Subcutaneous abdominal adipose tissue (tissue), 5 donors: ENCODE measurements around the gene KCNH1.
"Not testable (repeated sequence)": the region's sequence is repeated elsewhere in the genome, so short reads cannot be mapped to it uniquely, and the experiment has no call there.

Experiments used
- H3K27ac ChIP-seq: one replicate; pipeline ENCODE4 v1.7.0; 2013; ENCODE audit warnings: low read depth, mild to moderate bottlenecking, inconsistent platforms, low read length, moderate library complexity
- H3K27me3 ChIP-seq, 5 donors: one replicate each; pipeline ENCODE4 v1.7.0; 2013; ENCODE audit warnings: low read length in 5 of 5, inconsistent platforms in 1 of 5; ENCODE audit not compliant: control insufficient read depth in 5 of 5, insufficient read depth in 4 of 5
- H3K36me3 ChIP-seq, 5 donors: one replicate each; pipeline ENCODE4 v1.7.0; 2013; ENCODE audit warnings: low read length in 5 of 5; ENCODE audit not compliant: control insufficient read depth in 5 of 5, insufficient read depth in 5 of 5
- H3K4me1 ChIP-seq, 5 donors: one replicate each; pipeline ENCODE4 v1.7.0; 2013; ENCODE audit warnings: low read length in 5 of 5, mild to moderate bottlenecking in 3 of 5, moderate library complexity in 1 of 5; ENCODE audit not compliant: control insufficient read depth in 5 of 5, insufficient read depth in 5 of 5
- H3K4me3 ChIP-seq, 5 donors: one replicate each; pipeline ENCODE4 v1.7.0; 2013; ENCODE audit warnings: low read length in 5 of 5, low read depth in 1 of 5
- H3K9ac ChIP-seq, 5 donors: one replicate each; pipeline ENCODE4 v1.7.0; 2013; ENCODE audit warnings: low read length in 5 of 5, mild to moderate bottlenecking in 4 of 5, moderate library complexity in 3 of 5
- H3K9me3 ChIP-seq, 5 donors: one replicate each; pipeline ENCODE4 v1.7.0; 2013; ENCODE audit warnings: low read length in 5 of 5; ENCODE audit not compliant: control insufficient read depth in 5 of 5
- donor health status: healthy.
- donor health status: healthy.
- donor health status: healthy.
- donor health status: healthy.
- donor health status: healthy.

The KCNH1 gene

GRCh38 chr1:211014275-211014674, 119.7 kb downstream of the KCNH1 start:
- H3K9me3 ChIP-seq: peaks cover 0 to 2% (median 0%) of the 10 kb centered on the region in 5 donors
- H3K36me3 ChIP-seq: no peaks in the 10 kb centered on the region
- H3K4me1 ChIP-seq: no peaks in the 10 kb centered on the region
- H3K27ac ChIP-seq: no peak overlapping the region
- peaks cover 0 to 5% (median 0%) of the 10 kb centered on the region in 5 donors for H3K27me3 ChIP-seq
- no peak overlapping the region for H3K4me3 ChIP-seq
- no peak overlapping the region for H3K9ac ChIP-seq

- H3K4me1 ChIP-seq: no peaks in the 10 kb centered on the region
- peaks cover 0 to 5% (median 0%) of the 10 kb centered on the region in 5 donors for H3K27me3 ChIP-seq
- H3K9me3 ChIP-seq: peaks cover 0 to 2% (median 0%) of the 10 kb centered on the region in 5 donors
- no peaks in the 10 kb centered on the region for H3K36me3 ChIP-seq
- H3K9ac ChIP-seq: no peak overlapping the region
- H3K4me3 ChIP-seq: no peak overlapping the region
- no peak overlapping the region for H3K27ac ChIP-seq
These were observed 120.4 kb downstream of the KCNH1 start for GRCh38 chr1:211013346-211014240.

DNA sequence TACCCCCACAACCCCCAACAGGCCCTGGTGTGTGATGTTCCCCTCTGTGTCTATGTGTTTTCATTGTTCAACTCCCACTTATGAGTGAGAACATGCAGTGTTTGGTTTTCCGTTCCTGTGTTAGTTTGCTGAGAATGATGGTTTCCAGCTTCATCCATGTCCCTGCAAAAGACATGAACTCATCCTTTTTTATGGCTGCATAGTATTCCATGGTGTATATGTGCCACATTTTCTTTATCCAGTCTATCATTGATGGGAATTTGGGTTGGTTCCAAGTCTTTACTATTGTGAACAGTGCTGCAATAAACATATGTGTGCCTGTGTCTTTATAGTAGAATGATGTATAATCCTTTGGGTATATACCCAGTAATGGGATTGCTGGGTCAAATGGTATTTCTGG, 122.8 kb downstream of the KCNH1 start:
- not testable (repeated sequence) for H3K4me3 ChIP-seq, H3K4me1 ChIP-seq, H3K9ac ChIP-seq, H3K27ac ChIP-seq, H3K27me3 ChIP-seq, H3K9me3 ChIP-seq, H3K36me3 ChIP-seq

GRCh38 chr1:211009944-211010343, 124.0 kb downstream of the KCNH1 start:
- no peaks in the 10 kb centered on the region for H3K36me3 ChIP-seq
- H3K9me3 ChIP-seq: peaks cover 0 to 2% (median 0%) of the 10 kb centered on the region in 5 donors
- H3K9ac ChIP-seq: no peak overlapping the region
- H3K27ac ChIP-seq: no peak overlapping the region
- no peak overlapping the region for H3K4me3 ChIP-seq
- peaks cover 0 to 5% (median 0%) of the 10 kb centered on the region in 5 donors for H3K27me3 ChIP-seq
- H3K4me1 ChIP-seq: no peaks in the 10 kb centered on the region

GRCh38 chr1:211007830-211008229, 126.1 kb downstream of the KCNH1 start:
- H3K9ac ChIP-seq: no peak overlapping the region
- no peaks in the 10 kb centered on the region for H3K4me1 ChIP-seq
- no peak overlapping the region for H3K4me3 ChIP-seq
- no peak overlapping the region for H3K27ac ChIP-seq
- H3K9me3 ChIP-seq: peaks cover 0 to 2% (median 0%) of the 10 kb centered on the region in 5 donors
- no peaks in the 10 kb centered on the region for H3K27me3 ChIP-seq
- no peaks in the 10 kb centered on the region for H3K36me3 ChIP-seq

DNA sequence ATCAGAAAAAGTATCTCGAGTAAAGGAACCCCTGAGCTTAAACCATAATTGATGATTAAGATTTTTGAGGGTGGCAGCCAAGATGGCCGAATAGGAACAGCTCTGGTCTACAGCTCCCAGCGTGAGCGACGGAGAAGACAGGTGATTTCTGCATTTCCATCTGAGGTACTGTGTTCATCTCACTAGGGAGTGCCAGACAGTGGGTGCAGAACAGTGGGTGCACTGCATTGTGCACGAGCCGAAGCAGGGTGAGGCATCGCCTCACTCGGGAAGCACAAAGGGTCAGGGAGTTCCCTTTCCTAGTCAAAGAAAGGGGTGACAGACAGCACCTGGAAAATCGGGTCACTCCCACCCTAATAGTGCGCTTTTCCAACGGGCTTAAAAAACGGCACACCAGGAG, 138.0 kb downstream of the KCNH1 start:
- H3K27me3 ChIP-seq, H3K9me3 ChIP-seq, H3K4me1 ChIP-seq, H3K36me3 ChIP-seq, H3K9ac ChIP-seq, H3K27ac ChIP-seq, H3K4me3 ChIP-seq: not testable (repeated sequence)

- H3K27ac ChIP-seq: no peak overlapping the region
- no peaks in the 10 kb centered on the region for H3K4me1 ChIP-seq
- H3K9ac ChIP-seq: no peak overlapping the region
- peaks cover 0 to 3% (median 0%) of the 10 kb centered on the region in 5 donors for H3K9me3 ChIP-seq
- no peaks in the 10 kb centered on the region for H3K36me3 ChIP-seq
- no peak overlapping the region for H3K4me3 ChIP-seq
- no peaks in the 10 kb centered on the region for H3K27me3 ChIP-seq
These were observed 141.1 kb downstream of the KCNH1 start for GRCh38 chr1:210992837-210993236.

- no peak overlapping the region for H3K4me3 ChIP-seq
These were observed 144.0 kb downstream of the KCNH1 start for GRCh38 chr1:210989905-210990304.

GRCh38 chr1:210981490-210981889, 152.5 kb downstream of the KCNH1 start:
- no peaks in the 10 kb centered on the region for H3K4me1 ChIP-seq
- no peaks in the 10 kb centered on the region for H3K36me3 ChIP-seq
- no peak overlapping the region for H3K9ac ChIP-seq
- no peak overlapping the region for H3K4me3 ChIP-seq
- H3K27me3 ChIP-seq: no peaks in the 10 kb centered on the region
- no peak overlapping the region for H3K27ac ChIP-seq
- H3K9me3 ChIP-seq: peaks cover 0 to 4% (median 0%) of the 10 kb centered on the region in 5 donors

More at GRCh38 chr1:210989905-210990304, 144.0 kb downstream of the KCNH1 start:
- Histone ChIP-seq H3K9me3 (peaks cover 0 to 2% (median 0%) of the 10 kb centered on the region in 5 donors), H3K36me3 (no peaks in the 10 kb centered on the region), H3K9ac (no peak overlapping the region), H3K4me1 (no peaks in the 10 kb centered on the region), H3K27ac (no peak overlapping the region), H3K27me3 (no peaks in the 10 kb centered on the region)

GRCh38 chr1:210980082-210980481, 153.9 kb downstream of the KCNH1 start:
- Histone ChIP-seq H3K9me3 (peaks cover 0 to 4% (median 0%) of the 10 kb centered on the region in 5 donors), H3K4me3 (no peak overlapping the region), H3K27ac (no peak overlapping the region), H3K36me3 (no peaks in the 10 kb centered on the region), H3K9ac (no peak overlapping the region), H3K27me3 (no peaks in the 10 kb centered on the region), H3K4me1 (no peaks in the 10 kb centered on the region)
